ENCODE data around the gene SEPTIN10.

Gene SEPTIN10

GRCh38 chr2:109523121-109523520, 90.6 kb downstream of the SEPTIN10 start:
- DNase-seq (ENCODE audit: low read depth): no peak

GRCh38 chr2:109522063-109522374, 91.7 kb downstream of the SEPTIN10 start:
- DNase-seq (ENCODE audit: low read depth): no peak

DNA sequence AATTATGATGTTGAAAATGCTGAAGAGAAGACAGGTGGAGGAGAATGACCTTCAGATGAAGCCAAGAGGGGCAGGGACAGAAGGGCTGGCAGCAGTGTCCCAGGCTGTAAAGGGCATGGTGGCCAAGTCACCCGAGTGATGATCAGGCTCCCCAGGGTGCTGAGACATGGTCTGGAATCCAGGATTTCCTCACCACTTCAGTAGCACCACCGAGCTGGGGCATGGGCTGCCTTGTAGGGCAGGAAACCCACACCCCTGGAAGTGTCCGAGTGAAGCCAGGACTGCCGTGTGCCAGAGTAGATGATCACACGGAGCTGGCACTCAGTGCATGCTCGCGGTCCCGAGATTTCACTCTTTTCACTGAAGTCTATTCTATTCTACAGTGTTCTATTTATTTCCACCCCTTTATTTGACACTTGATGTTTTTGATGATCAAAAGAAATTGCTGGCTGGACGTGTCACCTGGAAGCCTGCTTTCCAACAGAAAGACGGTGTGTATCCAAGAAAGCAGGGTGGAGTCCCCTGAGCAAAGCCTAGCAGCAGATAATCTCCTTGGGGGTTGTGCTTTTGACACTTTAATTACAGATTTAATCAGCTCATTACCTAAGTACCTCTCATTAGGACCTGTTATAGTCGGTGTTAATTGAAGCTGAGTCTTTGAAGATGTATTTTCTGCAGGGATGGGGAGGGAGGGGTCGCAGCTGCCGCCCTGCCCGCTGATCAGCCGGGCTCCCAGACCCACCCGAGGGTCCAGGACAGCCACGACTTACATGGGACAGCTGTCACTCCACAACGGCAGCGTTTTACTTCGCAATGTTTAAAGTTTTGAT, 92.3 kb downstream of the SEPTIN10 start:
- no peak for DNase-seq (ENCODE audit: low read depth)

DNA sequence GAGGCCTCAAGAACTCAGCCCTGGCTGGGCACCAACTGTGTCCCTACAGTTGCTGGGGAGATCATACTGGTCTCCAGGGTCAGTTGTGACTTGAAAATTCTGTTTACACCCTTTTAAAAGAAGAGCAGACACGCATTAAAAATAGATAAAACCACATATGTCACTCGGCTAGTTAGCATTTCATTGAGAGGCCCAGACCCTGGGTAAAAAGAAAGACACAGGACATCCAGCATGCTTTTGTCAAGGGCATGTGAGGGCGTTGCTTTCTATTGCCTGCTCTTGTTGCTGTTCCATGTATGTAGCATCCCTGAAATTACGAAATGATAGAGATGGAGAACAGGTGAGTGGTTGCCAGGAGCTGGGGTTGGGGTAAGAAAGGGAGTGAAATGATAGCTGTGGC, 94.3 kb downstream of the SEPTIN10 start:
- no peak for DNase-seq (ENCODE audit: low read depth)

DNA sequence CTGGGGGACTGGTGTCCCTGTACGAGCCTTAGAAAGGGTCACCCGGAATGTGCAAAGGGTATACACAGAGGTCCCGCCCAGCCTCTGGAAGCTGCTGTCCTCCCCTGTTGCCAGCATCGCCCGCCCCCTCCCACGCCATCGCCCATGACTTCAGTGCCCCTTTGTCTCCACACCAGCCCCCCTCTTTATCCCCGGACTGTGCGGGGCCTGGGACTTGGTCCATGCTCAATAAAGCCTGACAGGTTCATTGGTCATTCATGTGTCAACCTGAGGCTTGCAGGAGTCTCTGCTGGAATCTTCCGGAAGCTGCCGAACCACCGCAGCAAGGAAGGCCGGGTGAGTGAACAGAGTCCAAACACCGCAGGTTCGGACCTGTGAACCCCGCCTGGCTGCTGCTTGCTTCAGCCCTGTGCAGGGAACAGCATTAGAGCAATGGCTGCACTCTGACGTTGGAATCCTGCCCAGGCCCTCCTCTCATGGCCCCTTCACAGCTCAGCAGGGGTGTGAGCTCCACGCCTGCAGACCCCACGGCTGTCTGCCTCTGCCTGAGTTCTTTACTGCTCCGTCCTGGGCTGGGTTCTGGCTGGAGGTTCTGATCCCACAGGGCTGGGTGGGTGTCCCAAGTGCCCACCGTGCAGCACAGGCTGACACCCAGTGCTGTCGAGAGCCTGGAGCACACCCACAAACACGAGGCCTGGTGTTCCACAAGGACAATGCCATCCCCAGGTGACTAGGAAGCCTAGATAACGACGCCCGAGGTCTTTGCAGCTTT, 96.5 kb downstream of the SEPTIN10 start:
- no peak for DNase-seq (ENCODE audit: low read depth)

- no peak for DNase-seq (ENCODE audit: low read depth)
Measured at GRCh38 chr2:109516445-109517117, 97.2 kb downstream of the SEPTIN10 start.

DNA sequence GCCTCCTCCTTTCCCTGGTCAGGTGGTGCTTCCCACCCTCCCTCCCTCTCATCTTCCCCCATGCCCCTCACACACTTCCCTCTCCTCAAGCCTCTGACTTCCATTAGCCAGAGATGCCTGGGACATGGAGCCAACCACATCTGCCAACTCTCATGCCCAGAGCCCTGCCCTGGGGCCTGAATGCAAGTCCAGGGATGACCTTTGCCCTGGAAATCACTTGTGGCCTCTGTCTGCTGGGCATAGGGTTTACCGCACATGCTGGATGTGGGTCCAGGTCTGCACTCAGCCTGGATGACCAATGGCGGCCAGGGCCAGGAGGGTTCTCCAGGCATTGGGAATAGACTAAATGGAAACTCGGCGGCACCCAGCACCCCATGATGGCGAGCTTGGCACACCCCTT, 98.9 kb downstream of the SEPTIN10 start:
- no peak for DNase-seq (ENCODE audit: low read depth)

- no peak for DNase-seq (ENCODE audit: low read depth)
Measured at GRCh38 chr2:109513749-109514588, 99.8 kb downstream of the SEPTIN10 start.

DNA sequence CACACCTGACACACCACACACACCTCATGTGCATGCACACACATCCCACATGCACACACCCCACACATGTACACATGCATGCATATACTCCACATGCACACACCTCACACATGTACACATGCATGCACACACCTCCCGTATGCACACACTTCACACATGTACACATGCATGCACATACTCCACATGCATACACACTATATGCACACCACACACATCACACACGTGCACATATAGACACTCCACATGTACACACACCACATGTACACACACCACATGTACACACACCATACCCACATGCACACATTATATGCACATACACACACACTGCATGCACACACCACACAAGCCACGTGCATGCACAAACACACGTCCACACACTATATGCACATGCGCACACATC, 100.5 kb downstream of the SEPTIN10 start:
- no peak for DNase-seq (ENCODE audit: low read depth)

- DNase-seq (ENCODE audit: low read depth): no peak
Measured at GRCh38 chr2:109512076-109512475, 101.7 kb downstream of the SEPTIN10 start.

DNA sequence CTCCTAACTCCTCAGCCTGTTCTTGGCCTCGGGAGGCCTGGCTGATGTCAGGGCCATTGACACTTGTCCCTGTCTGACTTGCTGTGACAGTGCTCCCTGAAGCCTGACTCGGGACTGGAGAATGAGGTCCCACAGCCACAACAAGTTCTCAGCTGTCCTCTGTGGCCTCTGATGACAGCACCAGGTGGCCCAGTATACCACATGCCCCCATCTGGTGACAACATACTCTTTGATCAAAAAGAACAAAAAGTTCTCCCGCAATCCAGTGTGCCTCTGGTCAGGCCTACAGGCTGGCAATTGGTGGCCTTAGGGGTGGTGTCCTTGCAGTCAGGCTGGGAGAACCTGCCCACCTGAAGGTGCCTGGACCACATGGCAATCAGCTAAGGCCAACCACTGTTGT, 102.6 kb downstream of the SEPTIN10 start:
- DNase-seq (ENCODE audit: low read depth): no peak

- DNase-seq (ENCODE audit: low read depth): peak; percentile 42
Measured at GRCh38 chr2:109510136-109511028, 103.4 kb downstream of the SEPTIN10 start.

GRCh38 chr2:109508556-109508955, 105.2 kb downstream of the SEPTIN10 start:
- no peak for DNase-seq (ENCODE audit: low read depth)

DNA sequence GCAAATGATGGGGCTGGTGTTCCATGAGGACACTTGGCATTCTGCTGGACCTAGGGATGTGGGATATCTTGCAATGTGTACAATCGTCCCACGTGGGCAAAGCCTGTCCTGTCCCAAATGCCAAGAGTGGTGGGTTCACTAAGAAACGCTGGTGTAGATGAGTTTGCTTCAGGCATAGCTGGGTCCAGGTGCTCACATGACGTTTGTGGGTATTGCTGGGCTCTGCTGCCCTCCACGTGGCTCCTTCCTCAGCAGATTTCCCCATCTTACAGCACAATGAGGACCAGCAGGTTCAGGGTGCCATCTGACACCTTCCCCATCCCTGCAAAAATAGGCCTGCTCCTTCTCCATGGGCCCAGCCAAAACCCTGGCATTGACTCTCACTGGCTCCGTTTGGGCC, 105.9 kb downstream of the SEPTIN10 start:
- DNase-seq (ENCODE audit: low read depth): no peak

DNA sequence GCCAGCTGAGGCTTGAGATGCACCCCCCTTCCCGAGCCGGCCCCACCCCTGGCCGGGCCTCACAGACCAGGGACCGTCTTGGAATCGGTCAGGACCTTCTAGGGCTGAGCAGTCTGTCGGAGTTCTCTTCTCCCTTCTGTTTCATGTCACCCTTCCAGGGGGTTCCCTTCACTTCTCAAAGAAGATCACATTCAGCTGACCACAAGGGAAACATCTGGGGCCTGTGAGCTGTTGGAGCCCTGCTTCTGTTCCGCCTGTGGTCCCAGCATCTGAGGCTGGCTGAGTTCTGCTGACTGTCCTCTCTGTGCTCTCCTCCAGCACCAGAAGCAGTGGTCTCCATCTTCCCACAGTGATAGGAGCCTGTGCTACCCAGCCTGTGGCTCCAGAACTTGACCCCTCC, 106.5 kb downstream of the SEPTIN10 start:
- DNase-seq (ENCODE audit: low read depth): no peak

GRCh38 chr2:109503191-109503590, 110.6 kb downstream of the SEPTIN10 start:
- no peak for DNase-seq (ENCODE audit: low read depth)

- no peak for DNase-seq (ENCODE audit: low read depth)
Measured at GRCh38 chr2:109501461-109501860, 112.3 kb downstream of the SEPTIN10 start.

- DNase-seq (ENCODE audit: low read depth): no peak
Measured at GRCh38 chr2:109500910-109501309, 112.9 kb downstream of the SEPTIN10 start.

GRCh38 chr2:109499566-109499965, 114.2 kb downstream of the SEPTIN10 start:
- no peak for DNase-seq (ENCODE audit: low read depth)

DNA sequence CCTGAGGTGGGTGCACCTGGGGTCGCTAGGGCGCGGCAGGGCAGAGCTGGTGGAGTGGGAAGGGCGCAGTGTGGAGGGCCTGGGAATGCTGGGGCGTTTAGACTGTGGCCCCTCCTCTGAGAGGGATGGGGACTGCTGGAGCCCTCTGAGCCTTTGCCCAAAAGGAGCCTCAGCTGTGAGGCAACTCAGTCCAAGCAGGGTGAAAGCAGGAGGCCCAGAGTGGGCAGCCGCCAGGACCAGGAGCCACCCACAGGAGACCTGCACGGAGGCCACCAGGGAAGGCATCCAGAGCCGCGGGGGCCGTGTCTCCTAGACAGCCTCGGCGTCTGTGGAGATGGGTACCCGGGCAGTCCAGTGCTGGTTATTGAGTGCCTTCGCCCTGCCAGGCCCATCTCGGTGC, 114.9 kb downstream of the SEPTIN10 start:
- no peak for DNase-seq (ENCODE audit: low read depth)
